ENCODE measurements around the gene TEX22.

DNA sequence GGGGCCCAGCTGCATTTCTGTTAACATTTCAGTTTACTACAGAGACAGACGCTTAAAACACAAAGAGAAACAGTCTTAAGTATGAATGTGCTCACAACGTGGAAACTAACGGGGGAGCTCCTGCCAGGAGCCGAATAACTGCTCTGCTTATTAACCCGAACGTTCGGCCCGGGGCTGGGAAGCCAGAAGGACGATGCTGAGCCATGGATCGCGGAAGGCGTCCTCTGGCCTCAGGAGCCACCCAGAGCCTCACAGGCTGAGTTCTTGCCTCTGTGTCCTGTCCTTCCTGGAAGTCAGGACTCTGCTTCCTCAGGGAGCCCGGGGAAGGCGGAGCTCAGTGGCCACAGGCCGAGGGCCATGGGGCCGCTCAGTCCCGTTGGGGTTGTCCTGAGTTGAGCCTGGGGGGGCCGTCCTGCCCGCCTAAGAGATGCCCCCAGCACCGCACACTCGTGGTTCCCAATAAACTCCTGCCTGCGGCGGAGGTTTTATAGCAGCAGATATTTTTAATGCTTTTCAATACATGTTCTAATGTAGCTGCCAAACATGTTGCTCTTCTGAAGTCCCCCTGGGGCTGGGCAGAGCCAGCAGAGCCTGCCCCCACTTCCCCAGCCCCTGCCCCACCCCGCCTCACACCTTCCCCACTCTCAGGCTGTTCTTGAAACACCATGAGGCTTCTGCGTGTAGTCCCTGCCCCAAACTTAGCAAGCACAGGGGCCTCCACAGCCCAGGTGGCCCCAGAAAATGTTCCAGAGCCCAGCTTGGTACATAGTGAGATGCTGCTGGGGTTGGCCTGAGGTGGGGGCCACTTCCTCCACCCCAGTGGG lies 3.4 kb upstream of the TEX22 start:
- TF ChIP-seq SUZ12 (IDR thresholded peaks at IDR 0.05) (no peak), ARNT (IDR thresholded peaks at IDR 0.05) (no peak), FOXM1 (IDR thresholded peaks at IDR 0.05; ENCODE audit: borderline replicate concordance) (no peak), NFRKB (IDR thresholded peaks at IDR 0.05) (no peak)
- TF ChIP-seq, protein P1, sequence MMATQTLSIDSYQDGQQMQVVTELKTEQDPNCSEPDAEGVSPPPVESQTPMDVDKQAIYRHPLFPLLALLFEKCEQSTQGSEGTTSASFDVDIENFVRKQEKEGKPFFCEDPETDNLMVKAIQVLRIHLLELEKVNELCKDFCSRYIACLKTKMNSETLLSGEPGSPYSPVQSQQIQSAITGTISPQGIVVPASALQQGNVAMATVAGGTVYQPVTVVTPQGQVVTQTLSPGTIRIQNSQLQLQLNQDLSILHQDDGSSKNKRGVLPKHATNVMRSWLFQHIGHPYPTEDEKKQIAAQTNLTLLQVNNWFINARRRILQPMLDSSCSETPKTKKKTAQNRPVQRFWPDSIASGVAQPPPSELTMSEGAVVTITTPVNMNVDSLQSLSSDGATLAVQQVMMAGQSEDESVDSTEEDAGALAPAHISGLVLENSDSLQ (IDR thresholded peaks at IDR 0.05), result no peak
